ENCODE results near the gene ITPR1.
A peak's percentile ranks its signal among the peaks of the same experiment; 100 is the strongest.

Gene ITPR1

DNA sequence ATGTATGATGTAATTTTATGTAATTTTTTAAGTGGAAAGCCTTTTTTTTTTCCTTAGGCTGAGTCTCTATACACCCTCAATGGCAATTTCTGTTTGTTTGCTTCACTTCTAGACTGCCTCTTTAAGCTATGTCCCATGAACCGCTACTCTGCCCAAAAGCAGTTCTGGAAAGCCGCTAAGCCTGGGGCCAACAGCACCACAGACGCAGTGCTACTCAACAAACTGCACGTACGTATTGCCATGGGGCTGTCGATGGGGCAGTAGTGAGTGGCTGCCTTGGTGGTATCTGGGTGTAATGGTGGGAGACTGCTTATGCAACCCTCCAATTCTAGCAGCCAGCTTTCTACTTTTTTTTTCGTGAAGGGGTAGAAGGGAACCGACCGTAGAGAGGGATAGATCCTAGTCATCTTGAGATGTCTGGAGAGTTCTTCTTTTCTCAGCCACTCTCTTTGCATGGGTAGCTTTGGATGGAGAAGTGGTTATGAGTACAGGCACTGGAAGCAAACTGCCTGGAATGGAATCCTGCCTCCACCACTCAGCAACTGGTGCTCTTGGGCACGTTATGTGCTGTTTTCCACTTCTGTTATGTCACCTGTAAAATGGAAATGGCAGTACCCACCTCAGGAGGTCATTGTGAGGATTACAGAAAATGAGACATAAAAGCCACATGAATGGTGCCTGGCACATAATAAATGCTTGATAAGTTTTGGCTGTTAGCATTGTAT lies 134.7 kb downstream of the ITPR1 start:
- Histone ChIP-seq H3K4me3 (ENCODE audit: low read depth, low read length) (no peak overlapping the region), H3K4me1 (no peaks in the 10 kb centered on the region; the same call in 1 of the 2 replicates), H3K9me3 (no peaks in the 10 kb centered on the region), H3K27me3 (no peaks in the 10 kb centered on the region), H3K36me3 (no peaks in the 10 kb centered on the region; the same call in 1 of the 2 replicates)
- DNase-seq, result no peak
- TF ChIP-seq, protein P1, sequence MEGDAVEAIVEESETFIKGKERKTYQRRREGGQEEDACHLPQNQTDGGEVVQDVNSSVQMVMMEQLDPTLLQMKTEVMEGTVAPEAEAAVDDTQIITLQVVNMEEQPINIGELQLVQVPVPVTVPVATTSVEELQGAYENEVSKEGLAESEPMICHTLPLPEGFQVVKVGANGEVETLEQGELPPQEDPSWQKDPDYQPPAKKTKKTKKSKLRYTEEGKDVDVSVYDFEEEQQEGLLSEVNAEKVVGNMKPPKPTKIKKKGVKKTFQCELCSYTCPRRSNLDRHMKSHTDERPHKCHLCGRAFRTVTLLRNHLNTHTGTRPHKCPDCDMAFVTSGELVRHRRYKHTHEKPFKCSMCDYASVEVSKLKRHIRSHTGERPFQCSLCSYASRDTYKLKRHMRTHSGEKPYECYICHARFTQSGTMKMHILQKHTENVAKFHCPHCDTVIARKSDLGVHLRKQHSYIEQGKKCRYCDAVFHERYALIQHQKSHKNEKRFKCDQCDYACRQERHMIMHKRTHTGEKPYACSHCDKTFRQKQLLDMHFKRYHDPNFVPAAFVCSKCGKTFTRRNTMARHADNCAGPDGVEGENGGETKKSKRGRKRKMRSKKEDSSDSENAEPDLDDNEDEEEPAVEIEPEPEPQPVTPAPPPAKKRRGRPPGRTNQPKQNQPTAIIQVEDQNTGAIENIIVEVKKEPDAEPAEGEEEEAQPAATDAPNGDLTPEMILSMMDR (IDR thresholded peaks at IDR 0.05; ENCODE audit: low read depth, low read length), result no peak

DNA sequence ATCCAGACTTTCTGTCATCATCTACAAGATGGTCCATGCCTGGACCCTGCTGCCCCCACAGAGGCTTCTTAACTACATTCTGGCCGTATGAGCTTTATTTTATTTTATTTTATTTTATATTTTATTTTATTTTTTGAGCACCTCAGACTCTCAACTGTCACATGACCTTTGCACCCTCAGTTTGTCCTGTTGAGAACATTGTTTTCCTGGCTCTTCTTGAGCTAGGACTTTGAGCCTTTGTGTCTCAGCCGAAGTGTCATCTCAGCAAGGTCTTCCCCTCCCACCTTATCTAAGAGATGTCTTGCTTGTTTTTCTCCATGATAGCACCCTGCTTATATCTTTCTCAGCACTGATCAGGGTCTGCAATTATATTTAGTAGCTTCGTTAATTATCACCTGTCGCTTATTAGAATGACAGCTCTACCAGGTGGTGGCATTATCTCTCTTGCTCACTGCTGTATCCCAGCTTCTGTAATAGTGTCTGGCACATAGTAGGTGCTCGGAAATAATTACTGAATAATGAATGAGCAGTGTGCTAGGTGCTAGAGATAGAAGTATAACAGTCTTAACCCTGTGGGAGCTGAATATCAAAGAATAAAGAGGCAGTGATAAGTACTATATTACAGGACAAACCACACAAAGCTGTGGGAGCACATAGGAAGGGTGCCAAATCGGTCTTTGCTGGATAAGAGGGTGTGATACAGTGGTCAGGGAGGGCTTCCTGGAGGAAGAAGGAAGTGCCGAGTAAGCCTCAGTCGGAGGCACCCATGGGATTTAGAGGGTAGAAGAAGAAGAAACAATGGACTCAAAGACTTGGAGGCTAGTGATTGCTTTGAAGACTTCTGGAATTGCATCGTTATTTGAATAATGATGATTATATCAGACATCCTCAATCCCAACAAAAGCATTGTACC lies 136.2 kb downstream of the ITPR1 start:
- Histone ChIP-seq H3K9me3 (no peaks in the 10 kb centered on the region), H3K27me3 (no peaks in the 10 kb centered on the region), H3K36me3 (no peaks in the 10 kb centered on the region; the same call in 1 of the 2 replicates), H3K4me1 (no peaks in the 10 kb centered on the region), H3K4me3 (ENCODE audit: low read depth, low read length) (no peak overlapping the region)
- TF ChIP-seq, protein P1 (IDR thresholded peaks at IDR 0.05; ENCODE audit: low read depth, low read length), result no peak
- no peak for DNase-seq

DNA sequence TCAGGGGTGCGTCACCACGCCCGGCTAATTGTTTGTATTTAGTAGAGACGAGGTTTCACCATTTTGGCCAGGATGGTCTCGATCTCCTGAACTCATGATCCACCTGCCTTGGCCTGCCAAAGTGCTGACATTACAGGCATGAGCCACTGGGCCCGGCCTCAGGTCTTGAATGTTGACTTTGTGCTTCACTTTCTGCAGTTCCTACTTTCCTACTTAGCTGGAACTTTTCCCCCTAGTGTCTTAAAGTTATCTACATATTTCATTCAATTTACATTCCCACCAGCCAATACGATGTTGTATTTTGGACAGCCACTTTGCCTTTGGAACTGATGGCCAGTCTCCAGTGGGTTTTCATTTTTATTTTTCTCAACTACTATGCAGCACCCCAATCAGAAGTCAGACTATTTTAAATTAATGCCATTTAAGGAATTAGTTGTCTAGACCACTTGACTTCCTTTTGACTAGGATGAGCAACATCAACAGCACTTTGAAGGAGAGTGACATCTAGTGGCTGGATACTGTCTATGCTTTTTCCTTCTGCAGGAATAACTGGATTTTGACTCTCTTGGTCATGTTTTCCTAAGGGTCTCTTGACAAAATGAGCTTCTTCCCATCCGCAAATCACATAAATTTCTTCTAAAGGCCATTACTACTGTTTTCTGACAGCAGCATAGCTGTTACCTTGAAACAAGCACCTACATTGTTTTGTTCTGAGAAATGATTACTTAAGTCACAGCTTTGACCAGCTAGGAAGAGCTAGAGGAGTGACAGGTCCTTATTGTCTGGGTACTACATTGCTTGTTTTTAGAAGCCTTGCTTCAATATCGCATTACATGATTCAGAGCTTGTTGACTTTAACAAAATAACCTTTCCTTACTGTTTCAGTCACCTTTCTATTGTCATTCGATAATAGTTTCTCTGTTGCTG lies 140.2 kb downstream of the ITPR1 start:
- H3K36me3 ChIP-seq, result no peaks in the 10 kb centered on the region; the same call in 1 of the 2 replicates
- no peaks in the 10 kb centered on the region for H3K9me3 ChIP-seq
- no peak for DNase-seq
- H3K4me1 ChIP-seq, result no peaks in the 10 kb centered on the region
- no peaks in the 10 kb centered on the region for H3K27me3 ChIP-seq
- TF ChIP-seq, protein P1 (IDR thresholded peaks at IDR 0.05; ENCODE audit: low read depth, low read length), result peak; percentile 79
- H3K4me3 ChIP-seq (ENCODE audit: low read depth, low read length), result no peak overlapping the region

DNA sequence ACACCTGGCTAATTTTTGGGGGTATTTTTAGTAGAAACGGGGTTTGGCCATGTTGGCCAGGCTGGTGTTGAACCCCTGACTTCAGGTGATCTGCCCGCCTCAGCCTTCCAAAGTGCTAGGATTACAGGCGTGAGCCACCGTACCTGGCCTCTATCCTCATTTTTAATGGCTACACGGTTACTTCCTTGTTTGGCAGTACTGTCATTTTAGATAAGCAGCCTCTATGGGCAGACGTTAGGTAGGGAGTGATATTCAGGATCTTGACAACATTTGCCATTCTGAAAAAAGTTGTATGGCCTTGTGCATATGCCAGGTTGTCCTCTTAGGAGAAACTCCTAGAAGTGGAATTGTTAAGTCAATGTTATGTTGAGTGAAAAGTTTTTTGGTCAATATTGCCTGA lies 141.7 kb downstream of the ITPR1 start:
- Histone ChIP-seq H3K9me3 (no peaks in the 10 kb centered on the region), H3K4me3 (ENCODE audit: low read depth, low read length) (no peak overlapping the region), H3K27me3 (no peaks in the 10 kb centered on the region), H3K4me1 (no peaks in the 10 kb centered on the region), H3K36me3 (peaks cover 4% of the 10 kb centered on the region)
- DNase-seq, result no peak
- TF ChIP-seq, protein P1 (IDR thresholded peaks at IDR 0.05; ENCODE audit: low read depth, low read length), result no peak

DNA sequence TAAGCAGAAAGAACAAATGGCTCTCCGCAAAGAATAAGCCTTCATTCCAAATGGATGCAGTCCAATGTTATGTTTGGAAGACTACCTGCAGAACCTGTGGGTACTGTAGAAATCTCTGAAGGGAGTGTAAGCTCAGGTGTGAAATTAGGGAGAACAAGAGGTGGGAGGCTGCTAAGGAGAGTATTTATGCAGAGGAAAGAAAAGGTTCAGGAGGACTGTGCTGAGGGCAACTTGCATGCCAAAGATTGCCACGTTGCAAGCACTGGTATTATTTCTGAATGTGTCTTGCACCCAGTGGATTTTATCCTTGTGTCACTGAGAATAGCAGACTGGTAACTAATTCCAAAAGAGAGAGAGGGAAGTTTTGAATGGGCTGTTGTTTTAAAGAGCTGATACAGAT lies 144.1 kb downstream of the ITPR1 start:
- Histone ChIP-seq H3K36me3 (peaks cover 11% of the 10 kb centered on the region), H3K9me3 (no peaks in the 10 kb centered on the region), H3K4me1 (no peaks in the 10 kb centered on the region), H3K27me3 (no peaks in the 10 kb centered on the region), H3K4me3 (ENCODE audit: low read depth, low read length) (no peak overlapping the region)
- DNase-seq, result no peak
- TF ChIP-seq, protein P1 (IDR thresholded peaks at IDR 0.05; ENCODE audit: low read depth, low read length), result no peak
